KMS-11 (cell line): ENCODE data around the gene AKR7A2.
"Not testable (repeated sequence)": the region's sequence is repeated elsewhere in the genome, so short reads cannot be mapped to it uniquely, and the experiment has no call there.

ENCODE experiments used
- H2AFZ ChIP-seq: fragments of 200-600 bp; sonication (generic); 2 replicates; pipeline ENCODE4 v1.6.1; 2016; ENCODE audit warnings: antibody characterized with exemption, mixed run types, low read depth
- H3K27ac ChIP-seq: fragments of 200-600 bp; sonication (generic); 2 replicates; pipeline ENCODE4 v1.6.1; 2016; ENCODE audit warnings: mild to moderate bottlenecking, mixed run types
- H3K27me3 ChIP-seq: fragments of 200-600 bp; sonication (generic); 2 replicates; pipeline ENCODE4 v1.6.1; 2017; ENCODE audit warnings: mild to moderate bottlenecking, low read depth, mixed run types, moderate library complexity; ENCODE audit not compliant: insufficient read depth
- H3K36me3 ChIP-seq: fragments of 200-600 bp; sonication (generic); 2 replicates; pipeline ENCODE4 v1.6.1; 2017; ENCODE audit warnings: mild to moderate bottlenecking, mixed run types; ENCODE audit not compliant: insufficient read depth
- H3K4me1 ChIP-seq: fragments of 200-600 bp; sonication (generic); 2 replicates; pipeline ENCODE4 v1.6.1; 2016; ENCODE audit warnings: mild to moderate bottlenecking, low read depth, mixed run types; ENCODE audit not compliant: poor library complexity, severe bottlenecking
- H3K4me2 ChIP-seq: fragments of 200-600 bp; sonication (generic); 2 replicates; pipeline ENCODE4 v1.7.0; 2016; ENCODE audit warnings: mild to moderate bottlenecking, mixed run types
- H3K4me3 ChIP-seq: fragments of 200-600 bp; sonication (generic); IDR thresholded peaks from 2 replicates; pipeline ENCODE4 v1.6.1; 2017; ENCODE audit warnings: low read depth, low read length, mixed read lengths; ENCODE audit not compliant: insufficient read depth
- H3K79me2 ChIP-seq: fragments of 200-600 bp; sonication (generic); 2 replicates; pipeline ENCODE4 v1.6.1; 2016; ENCODE audit warnings: low read depth, mixed run types; ENCODE audit not compliant: insufficient read depth
- H3K9ac ChIP-seq: fragments of 200-600 bp; sonication (generic); 2 replicates; pipeline ENCODE4 v1.6.1; 2016; ENCODE audit warnings: mild to moderate bottlenecking, mixed run types
- H4K20me1 ChIP-seq: fragments of 200-600 bp; sonication (generic); 2 replicates; pipeline ENCODE4 v1.6.1; 2016; ENCODE audit warnings: mild to moderate bottlenecking, mixed run types; ENCODE audit not compliant: insufficient read depth
- CTCF ChIP-seq: fragments of 200-600 bp; sonication (generic); conservative IDR thresholded peaks from 2 replicates; pipeline ENCODE4 v1.6.1; 2017; ENCODE audit warnings: low read depth, mild to moderate bottlenecking, antibody characterized with exemption, low read length, moderate library complexity, mixed read lengths

AKR7A2 gene

GRCh38 chr1:19284881-19285280, 27.1 kb downstream of the AKR7A2 start:
- Histone ChIP-seq H3K27ac (no peak overlapping the region), H3K4me1 (no peaks in the 10 kb centered on the region), H3K79me2 (no peaks in the 10 kb centered on the region), H3K4me2 (no peak overlapping the region), H4K20me1 (no peaks in the 10 kb centered on the region), H3K9ac (no peak overlapping the region), H2AFZ (no peak overlapping the region), H3K4me3 (no peak overlapping the region), H3K36me3 (no peaks in the 10 kb centered on the region), H3K27me3 (no peaks in the 10 kb centered on the region)
- TF ChIP-seq CTCF: no peak

GRCh38 chr1:19283891-19284290, 28.1 kb downstream of the AKR7A2 start:
- TF ChIP-seq CTCF: no peak
- no peak overlapping the region for H3K4me3 ChIP-seq
- H3K36me3 ChIP-seq: no peaks in the 10 kb centered on the region
- no peaks in the 10 kb centered on the region for H3K4me1 ChIP-seq
- H3K27ac ChIP-seq: no peak overlapping the region
- no peaks in the 10 kb centered on the region for H3K79me2 ChIP-seq
- H4K20me1 ChIP-seq: no peaks in the 10 kb centered on the region
- no peak overlapping the region for H2AFZ ChIP-seq
- no peaks in the 10 kb centered on the region for H3K27me3 ChIP-seq
- H3K9ac ChIP-seq: no peak overlapping the region
- H3K4me2 ChIP-seq: no peak overlapping the region

- no peaks in the 10 kb centered on the region for H3K36me3 ChIP-seq
- no peak overlapping the region for H3K4me2 ChIP-seq
- TF ChIP-seq CTCF: no peak
These were observed 37.3 kb downstream of the AKR7A2 start for GRCh38 chr1:19274636-19275035.

GRCh38 chr1:19273844-19274531, 38.0 kb downstream of the AKR7A2 start:
- not testable (repeated sequence) for H3K27me3 ChIP-seq, H3K9ac ChIP-seq, H3K79me2 ChIP-seq, H3K4me3 ChIP-seq, H4K20me1 ChIP-seq, H2AFZ ChIP-seq, H3K4me1 ChIP-seq, H3K4me2 ChIP-seq, H3K36me3 ChIP-seq, H3K27ac ChIP-seq

More at GRCh38 chr1:19274636-19275035, 37.3 kb downstream of the AKR7A2 start:
- Histone ChIP-seq H3K4me3 (no peak overlapping the region), H3K79me2 (no peaks in the 10 kb centered on the region), H4K20me1 (no peaks in the 10 kb centered on the region), H3K4me1 (no peaks in the 10 kb centered on the region), H3K9ac (no peak overlapping the region), H2AFZ (no peak overlapping the region), H3K27ac (no peak overlapping the region), H3K27me3 (no peaks in the 10 kb centered on the region)

GRCh38 chr1:19273106-19273843, 38.7 kb downstream of the AKR7A2 start:
- H3K4me2 ChIP-seq: no peak overlapping the region
- TF ChIP-seq CTCF: no peak

More at GRCh38 chr1:19273106-19273843, 38.7 kb downstream of the AKR7A2 start:
- no peaks in the 10 kb centered on the region for H3K36me3 ChIP-seq
- no peak overlapping the region for H3K9ac ChIP-seq
- H2AFZ ChIP-seq: no peak overlapping the region
- H3K27me3 ChIP-seq: no peaks in the 10 kb centered on the region
- H3K27ac ChIP-seq: no peak overlapping the region
- H3K79me2 ChIP-seq: no peaks in the 10 kb centered on the region
- no peak overlapping the region for H3K4me3 ChIP-seq
- no peaks in the 10 kb centered on the region for H4K20me1 ChIP-seq
- no peaks in the 10 kb centered on the region for H3K4me1 ChIP-seq
